NCI-H2081 treated with DMSO at 0.1 percent for 48 hours (cell line): ENCODE measurements around the gene RABL2B.

ENCODE experiments used
- DNase-seq: peaks from one replicate; lab custom pipeline; 2025; lab: John Stamatoyannopoulos, UW

The RABL2B gene

DNA sequence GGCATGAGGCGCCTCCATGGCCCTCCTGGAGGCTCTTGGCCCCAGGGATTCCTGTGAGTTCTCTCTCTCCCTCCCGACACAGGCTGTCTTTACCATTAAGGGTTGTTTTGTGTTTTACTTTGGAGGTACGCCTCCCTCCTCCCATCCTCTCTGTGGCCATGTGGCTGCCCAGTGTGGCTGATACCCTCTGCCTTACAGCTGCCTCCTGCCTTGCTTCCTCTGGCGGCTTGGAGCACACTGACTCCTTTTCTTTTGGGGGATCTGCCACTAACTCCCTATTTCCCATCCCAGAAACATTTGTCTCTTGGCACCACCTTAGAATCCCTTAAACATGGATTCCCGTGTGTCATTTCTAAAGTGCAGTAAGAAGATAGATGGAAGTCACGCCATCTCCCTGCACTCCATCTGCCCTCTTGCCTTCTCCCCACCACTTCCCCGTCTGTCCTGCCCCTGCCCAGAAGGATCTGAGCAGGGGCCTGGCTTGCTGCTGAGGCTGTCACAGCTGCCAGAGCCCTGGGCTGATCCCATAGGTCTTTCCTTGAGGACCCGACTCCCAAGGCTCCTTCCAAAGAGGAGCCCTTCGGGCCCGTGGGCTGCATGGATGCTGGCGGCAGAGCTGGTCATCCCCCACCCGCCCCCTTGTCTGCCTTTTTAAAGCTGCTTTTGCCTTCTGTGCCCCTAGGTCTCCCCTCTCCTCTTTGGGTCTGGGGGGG lies 60.6 kb downstream of the RABL2B start:
- no peak for DNase-seq

DNA sequence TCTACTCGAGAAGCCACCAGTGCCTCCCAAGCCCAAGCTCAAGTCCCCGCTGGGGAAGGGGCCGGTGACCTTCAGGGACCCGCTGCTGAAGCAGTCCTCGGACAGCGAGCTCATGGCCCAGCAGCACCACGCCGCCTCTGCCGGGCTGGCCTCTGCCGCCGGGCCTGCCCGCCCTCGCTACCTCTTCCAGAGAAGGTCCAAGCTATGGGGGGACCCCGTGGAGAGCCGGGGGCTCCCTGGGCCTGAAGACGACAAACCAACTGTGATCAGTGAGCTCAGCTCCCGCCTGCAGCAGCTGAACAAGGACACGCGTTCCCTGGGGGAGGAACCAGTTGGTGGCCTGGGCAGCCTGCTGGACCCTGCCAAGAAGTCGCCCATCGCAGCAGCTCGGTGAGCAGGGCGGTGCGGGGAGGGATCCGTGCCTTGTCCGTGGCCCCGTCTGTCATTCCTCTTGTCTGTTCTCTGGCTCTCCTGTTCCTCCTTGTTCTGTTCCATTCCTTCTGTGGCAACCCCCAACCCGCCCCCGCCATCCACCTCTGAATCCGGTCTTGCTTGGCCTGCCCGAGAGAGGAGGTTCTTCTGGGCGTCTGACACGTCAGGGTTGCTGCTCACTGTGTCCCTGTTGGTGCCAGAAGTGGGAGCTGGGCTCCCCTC lies 61.3 kb downstream of the RABL2B start:
- DNase-seq, result no peak

DNA sequence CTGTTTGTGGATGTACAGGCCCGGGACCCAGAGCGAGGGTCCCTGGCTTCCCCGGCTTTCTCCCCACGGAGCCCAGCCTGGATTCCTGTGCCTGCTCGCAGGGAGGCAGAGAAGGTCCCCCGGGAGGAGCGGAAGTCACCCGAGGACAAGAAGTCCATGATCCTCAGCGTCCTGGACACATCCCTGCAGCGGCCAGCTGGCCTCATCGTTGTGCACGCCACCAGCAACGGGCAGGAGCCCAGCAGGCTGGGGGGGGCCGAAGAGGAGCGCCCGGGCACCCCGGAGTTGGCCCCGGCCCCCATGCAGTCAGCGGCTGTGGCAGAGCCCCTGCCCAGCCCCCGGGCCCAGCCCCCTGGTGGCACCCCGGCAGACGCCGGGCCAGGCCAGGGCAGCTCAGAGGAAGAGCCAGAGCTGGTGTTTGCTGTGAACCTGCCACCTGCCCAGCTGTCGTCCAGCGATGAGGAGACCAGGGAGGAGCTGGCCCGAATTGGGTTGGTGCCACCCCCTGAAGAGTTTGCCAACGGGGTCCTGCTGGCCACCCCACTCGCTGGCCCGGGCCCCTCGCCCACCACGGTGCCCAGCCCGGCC lies 62.1 kb downstream of the RABL2B start:
- no peak for DNase-seq

DNA sequence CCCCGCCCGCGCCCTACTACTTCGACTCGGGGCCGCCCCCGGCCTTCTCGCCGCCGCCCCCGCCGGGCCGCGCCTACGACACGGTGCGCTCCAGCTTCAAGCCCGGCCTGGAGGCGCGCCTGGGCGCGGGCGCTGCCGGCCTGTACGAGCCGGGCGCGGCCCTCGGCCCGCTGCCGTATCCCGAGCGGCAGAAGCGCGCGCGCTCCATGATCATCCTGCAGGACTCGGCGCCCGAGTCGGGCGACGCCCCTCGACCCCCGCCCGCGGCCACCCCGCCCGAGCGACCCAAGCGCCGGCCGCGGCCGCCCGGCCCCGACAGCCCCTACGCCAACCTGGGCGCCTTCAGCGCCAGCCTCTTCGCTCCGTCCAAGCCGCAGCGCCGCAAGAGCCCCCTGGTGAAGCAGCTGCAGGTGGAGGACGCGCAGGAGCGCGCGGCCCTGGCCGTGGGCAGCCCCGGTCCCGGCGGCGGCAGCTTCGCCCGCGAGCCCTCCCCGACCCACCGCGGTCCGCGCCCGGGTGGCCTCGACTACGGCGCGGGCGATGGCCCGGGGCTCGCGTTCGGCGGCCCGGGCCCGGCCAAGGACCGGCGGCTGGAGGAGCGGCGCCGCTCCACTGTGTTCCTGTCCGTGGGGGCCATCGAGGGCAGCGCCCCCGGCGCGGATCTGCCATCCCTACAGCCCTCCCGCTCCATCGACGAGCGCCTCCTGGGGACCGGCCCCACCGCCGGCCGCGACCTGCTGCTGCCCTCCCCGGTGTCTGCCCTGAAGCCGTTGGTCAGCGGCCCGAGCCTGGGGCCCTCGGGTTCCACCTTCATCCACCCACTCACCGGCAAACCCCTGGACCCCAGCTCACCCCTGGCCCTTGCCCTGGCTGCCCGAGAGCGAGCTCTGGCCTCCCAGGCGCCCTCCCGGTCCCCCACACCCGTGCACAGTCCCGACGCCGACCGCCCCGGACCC lies 62.9 kb downstream of the RABL2B start:
- DNase-seq, result no peak

DNA sequence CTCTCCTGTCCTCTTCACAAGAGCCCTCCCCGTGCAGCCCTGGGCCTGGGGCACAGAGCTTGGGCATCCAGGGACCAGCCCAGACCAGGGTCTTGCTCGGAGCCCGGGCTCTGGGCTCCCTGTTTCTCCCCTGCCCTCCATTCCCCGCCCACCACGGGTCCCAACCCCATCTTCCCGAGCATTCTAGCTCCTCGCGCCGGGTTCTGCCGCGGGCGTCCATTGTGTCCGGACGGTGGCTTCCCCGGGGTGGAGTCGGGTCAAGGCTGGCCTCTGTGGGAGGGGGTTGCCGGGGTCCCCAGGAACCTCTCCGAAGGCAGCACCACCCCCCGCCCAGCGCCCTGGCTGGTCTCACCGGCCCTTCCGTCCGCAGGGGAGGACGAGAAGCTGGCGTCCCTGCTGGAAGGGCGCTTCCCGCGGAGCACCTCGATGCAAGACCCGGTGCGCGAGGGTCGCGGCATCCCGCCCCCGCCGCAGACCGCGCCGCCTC lies 63.6 kb downstream of the RABL2B start:
- DNase-seq, result no peak

DNA sequence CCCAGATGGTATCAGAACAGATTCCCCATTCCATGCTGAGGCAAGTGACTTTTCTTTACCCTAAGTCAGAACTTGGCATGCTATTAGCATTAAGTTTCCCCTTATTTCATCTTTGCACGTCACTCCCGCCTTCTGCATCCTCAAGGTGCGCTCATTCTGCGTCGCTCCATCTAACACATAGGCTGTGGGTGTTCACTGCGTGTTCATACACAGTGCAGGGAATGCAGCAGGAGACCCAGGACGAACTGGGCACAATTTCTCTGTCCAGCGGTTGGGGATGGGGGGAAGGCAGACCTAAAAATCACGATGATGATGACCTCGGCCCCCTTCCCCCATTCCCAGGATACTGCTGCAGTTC lies 65.1 kb downstream of the RABL2B start:
- no peak for DNase-seq

DNA sequence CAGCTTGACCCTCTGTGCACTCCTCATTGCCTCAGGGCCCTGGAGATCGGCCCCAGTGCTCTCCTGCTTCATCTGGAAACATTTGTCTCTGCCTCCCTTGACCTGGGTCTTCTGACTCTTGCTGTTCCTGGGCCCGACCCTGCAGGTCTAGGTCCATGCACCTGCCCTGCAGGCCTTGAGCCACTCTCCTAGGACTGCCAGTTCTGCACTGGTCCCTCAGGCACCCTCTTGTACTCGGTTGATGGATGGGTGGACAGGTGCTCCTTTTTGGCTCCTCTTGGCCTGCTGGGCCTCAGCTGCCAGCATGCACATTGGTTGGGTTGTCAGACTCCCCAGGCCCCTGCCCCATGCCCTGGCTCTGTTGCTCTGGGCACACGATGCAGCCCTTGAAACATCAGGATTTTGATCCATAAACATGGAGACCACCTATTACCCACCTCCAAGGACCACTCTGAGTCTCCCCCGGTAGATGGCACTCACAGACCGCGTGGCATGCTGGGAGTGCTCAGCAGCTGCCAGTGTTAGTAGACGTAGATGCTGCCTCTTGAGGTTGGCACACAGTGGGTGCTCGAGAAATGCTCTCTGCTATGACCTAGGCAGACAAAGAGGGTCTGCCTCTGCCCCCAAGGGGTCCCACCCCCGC lies 65.6 kb downstream of the RABL2B start:
- DNase-seq, result no peak
